SK-N-DZ (cell line): Measurements from ENCODE around the gene RAPGEF2.

Source experiments
- DNase-seq: peaks from one replicate; pipeline ENCODE4 v3.0.0-alpha.2; 2015; ENCODE audit warnings: low spot score

RAPGEF2 gene

GRCh38 chr4:159134429-159134828 lies 31.6 kb downstream of the RAPGEF2 start:
- no peak for DNase-seq

GRCh38 chr4:159137176-159137575 lies 34.3 kb downstream of the RAPGEF2 start:
- no peak for DNase-seq

- DNase-seq, result no peak
These were observed 35.6 kb downstream of the RAPGEF2 start for GRCh38 chr4:159138436-159138835.

- DNase-seq, result no peak
These were observed 38.3 kb downstream of the RAPGEF2 start for GRCh38 chr4:159141193-159141592.

GRCh38 chr4:159142241-159142640 lies 39.4 kb downstream of the RAPGEF2 start:
- no peak for DNase-seq

- DNase-seq, result no peak
These were observed 40.0 kb downstream of the RAPGEF2 start for GRCh38 chr4:159142681-159143384.

GRCh38 chr4:159143687-159144086 lies 40.8 kb downstream of the RAPGEF2 start:
- no peak for DNase-seq

- DNase-seq, result no peak
These were observed 41.3 kb downstream of the RAPGEF2 start for GRCh38 chr4:159144112-159144694.

- no peak for DNase-seq
These were observed 42.6 kb downstream of the RAPGEF2 start for GRCh38 chr4:159145318-159145991.

GRCh38 chr4:159145992-159146330 lies 43.1 kb downstream of the RAPGEF2 start:
- no peak for DNase-seq

- no peak for DNase-seq
These were observed 43.6 kb downstream of the RAPGEF2 start for GRCh38 chr4:159146488-159146887.

GRCh38 chr4:159148441-159148840 lies 45.6 kb downstream of the RAPGEF2 start:
- no peak for DNase-seq

GRCh38 chr4:159149666-159150065 lies 46.8 kb downstream of the RAPGEF2 start:
- no peak for DNase-seq

- DNase-seq, result no peak
These were observed 47.5 kb downstream of the RAPGEF2 start for GRCh38 chr4:159150396-159150795.

GRCh38 chr4:159150821-159151390 lies 48.0 kb downstream of the RAPGEF2 start:
- no peak for DNase-seq

- no peak for DNase-seq
These were observed 48.8 kb downstream of the RAPGEF2 start for GRCh38 chr4:159151689-159152088.

- DNase-seq, result no peak
These were observed 49.3 kb downstream of the RAPGEF2 start for GRCh38 chr4:159152181-159152580.

- DNase-seq, result no peak
These were observed 50.8 kb downstream of the RAPGEF2 start for GRCh38 chr4:159153669-159154068.

GRCh38 chr4:159155119-159155518 lies 52.2 kb downstream of the RAPGEF2 start:
- no peak for DNase-seq

- no peak for DNase-seq
These were observed 55.3 kb downstream of the RAPGEF2 start for GRCh38 chr4:159158083-159158617.

- DNase-seq, result no peak
These were observed 56.1 kb downstream of the RAPGEF2 start for GRCh38 chr4:159158985-159159384.

GRCh38 chr4:159159611-159160010 lies 56.7 kb downstream of the RAPGEF2 start:
- DNase-seq, result no peak
